HEK293 (cell line): ENCODE data around the gene CC2D1A.

Experiments
- GLIS2 ChIP-seq: fragments of 450-650 bp; formaldehyde crosslinking; IDR thresholded peaks from 2 replicates; pipeline ENCODE4 v1.5.1; 2016; ENCODE audit warnings: missing biosample characterization, missing genetic modification characterization
- HOXA7 ChIP-seq: sonication (generic); formaldehyde crosslinking; IDR thresholded peaks from 2 replicates; pipeline ENCODE4 v1.8.1; 2022; ENCODE audit warnings: missing genetic modification reagents, borderline replicate concordance
- KLF8 ChIP-seq: fragments of 450-650 bp; formaldehyde crosslinking; IDR thresholded peaks from 2 replicates; pipeline ENCODE4 v1.5.1; 2016; ENCODE audit warnings: missing biosample characterization, missing genetic modification characterization
- OVOL3 ChIP-seq: fragments of 450-650 bp; formaldehyde crosslinking; IDR thresholded peaks from 2 replicates; pipeline ENCODE4 v1.5.1; 2016; ENCODE audit warnings: missing biosample characterization, missing genetic modification characterization
- PRDM1 ChIP-seq: fragments of 450-650 bp; formaldehyde crosslinking; IDR thresholded peaks from 2 replicates; pipeline ENCODE4; 2016; ENCODE audit warnings: missing biosample characterization, missing genetic modification characterization
- SETDB1 ChIP-seq: IDR thresholded peaks from one replicate; pipeline ENCODE4 v1.6.1; 2017; ENCODE audit warnings: mild to moderate bottlenecking, low read length, moderate library complexity, mixed read lengths; ENCODE audit not compliant: insufficient read length
- ZBTB21 ChIP-seq: fragments of 450-650 bp; formaldehyde crosslinking; IDR thresholded peaks from 2 replicates; pipeline ENCODE4 v1.5.1; 2017; ENCODE audit warnings: missing biosample characterization, missing genetic modification characterization
- ZNF112 ChIP-seq: fragments of 450-650 bp; formaldehyde crosslinking; IDR thresholded peaks from 2 replicates; pipeline ENCODE4 v1.5.0; 2017; ENCODE audit warnings: missing biosample characterization, missing genetic modification characterization
- ZNF274 ChIP-seq, 2 experiments: fragments of 200-500 bp in 1 of 2; fragments of 450-650 bp in 1 of 2; sonication (Bioruptor generic) in 1 of 2; formaldehyde crosslinking in 1 of 2; IDR thresholded peaks; 2 replicates each; pipeline versions ENCODE4 v1.5.1 to v1.6.1; 2014 to 2016; ENCODE audit warnings: borderline replicate concordance in 1 of 2, inconsistent platforms in 1 of 2, low read length in 1 of 2, missing biosample characterization in 1 of 2, missing genetic modification characterization in 1 of 2
- ZNF311 ChIP-seq: fragments of 450-650 bp; formaldehyde crosslinking; IDR thresholded peaks from 2 replicates; pipeline ENCODE4 v1.5.1; 2017; ENCODE audit warnings: missing biosample characterization, missing genetic modification characterization, borderline replicate concordance
- ZNF335 ChIP-seq: fragments of 450-650 bp; formaldehyde crosslinking; conservative IDR thresholded peaks from 2 replicates; pipeline ENCODE4 v1.5.1; 2016; ENCODE audit warnings: missing biosample characterization, missing genetic modification characterization
- ZNF37A ChIP-seq: fragments of 450-650 bp; IDR thresholded peaks from 2 replicates; pipeline ENCODE4 v1.5.1; 2018; ENCODE audit warnings: missing biosample characterization, missing genetic modification characterization
- ZNF394 ChIP-seq: fragments of 450-650 bp; formaldehyde crosslinking; IDR thresholded peaks from 2 replicates; pipeline ENCODE4 v1.5.1; 2016; ENCODE audit warnings: missing biosample characterization, missing genetic modification characterization, mild to moderate bottlenecking, moderate library complexity, borderline replicate concordance
- ZNF416 ChIP-seq: fragments of 450-650 bp; formaldehyde crosslinking; IDR thresholded peaks from 2 replicates; pipeline ENCODE4 v1.5.1; 2016; ENCODE audit warnings: missing biosample characterization, missing genetic modification characterization
- ZNF48 ChIP-seq: fragments of 450-650 bp; formaldehyde crosslinking; IDR thresholded peaks from 2 replicates; pipeline ENCODE4 v1.5.1; 2016; ENCODE audit warnings: missing biosample characterization, missing genetic modification characterization
- ZNF510 ChIP-seq: fragments of 450-650 bp; formaldehyde crosslinking; IDR thresholded peaks from 2 replicates; pipeline ENCODE4 v1.5.1; 2018; ENCODE audit warnings: mild to moderate bottlenecking, missing genetic modification characterization, missing biosample characterization; ENCODE audit not compliant: insufficient replicate concordance
- ZNF521 ChIP-seq: fragments of 450-650 bp; formaldehyde crosslinking; IDR thresholded peaks from 2 replicates; pipeline ENCODE4 v1.5.1; 2017; ENCODE audit warnings: missing biosample characterization, mild to moderate bottlenecking, missing genetic modification characterization
- ZNF530 ChIP-seq: fragments of 450-650 bp; formaldehyde crosslinking; IDR thresholded peaks from 2 replicates; pipeline ENCODE4 v1.5.1; 2016; ENCODE audit warnings: low read depth, missing biosample characterization, missing genetic modification characterization
- ZNF701 ChIP-seq: fragments of 450-650 bp; formaldehyde crosslinking; IDR thresholded peaks from 2 replicates; pipeline ENCODE4 v1.5.1; 2016; ENCODE audit warnings: missing biosample characterization, missing genetic modification characterization
- TF ChIP-seq, protein P1 (sequence below): fragments of 450-650 bp; IDR thresholded peaks from 2 replicates; pipeline ENCODE4 v1.5.1; 2018; ENCODE audit warnings: missing biosample characterization, missing genetic modification characterization
- TF ChIP-seq, protein P2 (sequence below): fragments of 450-650 bp; formaldehyde crosslinking; IDR thresholded peaks from 2 replicates; pipeline ENCODE4 v1.5.1; 2016; ENCODE audit warnings: missing biosample characterization, missing genetic modification characterization
- TF ChIP-seq, protein P3 (sequence below): fragments of 450-650 bp; formaldehyde crosslinking; IDR thresholded peaks from 2 replicates; pipeline ENCODE4 v1.5.1; 2017; ENCODE audit warnings: missing biosample characterization, mild to moderate bottlenecking, missing genetic modification characterization, moderate library complexity
- TF ChIP-seq, protein P4 (sequence below): fragments of 450-650 bp; formaldehyde crosslinking; optimal IDR thresholded peaks from 2 replicates; pipeline ENCODE3; 2016; ENCODE audit warnings: missing biosample characterization, mild to moderate bottlenecking, missing genetic modification characterization
- TF ChIP-seq, protein P5 (sequence below): fragments of 450-650 bp; formaldehyde crosslinking; IDR thresholded peaks from 2 replicates; pipeline ENCODE4 v1.5.1; 2017; ENCODE audit warnings: missing biosample characterization, missing genetic modification characterization
- TF ChIP-seq, protein P6 (sequence below): fragments of 450-650 bp; formaldehyde crosslinking; IDR thresholded peaks from 2 replicates; pipeline ENCODE4 v1.5.1; 2016; ENCODE audit warnings: missing biosample characterization, missing genetic modification characterization
- TF ChIP-seq, protein P7 (sequence below): fragments of 450-650 bp; formaldehyde crosslinking; IDR thresholded peaks from 2 replicates; pipeline ENCODE4 v1.5.1; 2017; ENCODE audit warnings: missing biosample characterization, missing genetic modification characterization

The CC2D1A gene

DNA sequence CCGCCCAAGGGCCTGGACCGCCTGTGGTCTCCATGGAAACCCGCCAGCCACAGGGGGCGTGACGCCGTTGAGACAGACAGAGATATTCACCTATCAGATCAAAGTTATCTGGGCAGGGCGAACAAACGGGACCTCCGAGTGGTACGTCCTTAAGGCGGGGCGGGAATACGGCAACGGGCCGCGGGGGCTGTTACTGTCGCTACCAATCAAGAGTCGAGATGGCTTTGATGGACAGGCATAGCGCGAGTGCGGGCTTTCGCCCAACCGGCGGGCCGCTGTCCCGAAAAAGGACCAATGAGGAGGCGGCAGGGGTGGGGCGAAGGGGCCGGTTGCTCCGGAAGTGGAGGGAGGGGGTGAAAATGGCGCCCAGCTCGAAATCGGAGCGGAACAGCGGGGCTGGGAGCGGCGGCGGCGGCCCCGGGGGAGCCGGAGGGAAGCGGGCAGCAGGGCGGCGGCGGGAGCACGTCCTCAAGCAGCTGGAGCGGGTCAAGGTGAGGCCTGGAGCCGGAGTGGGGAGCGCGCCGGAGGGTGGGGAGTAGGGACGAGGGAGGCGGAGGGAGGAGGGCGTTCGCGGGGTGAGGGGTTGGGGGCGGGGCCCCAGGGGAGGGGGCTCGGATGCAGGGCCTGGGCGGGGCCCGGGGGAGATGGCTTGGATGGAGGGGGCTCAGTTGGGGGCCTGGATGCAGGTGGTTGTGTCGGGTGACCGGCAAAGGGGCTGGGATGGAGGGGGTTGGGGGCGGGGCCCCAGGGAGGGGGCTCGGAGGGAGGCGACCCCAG, 46.3 kb downstream of the CC2D1A start, which contains the start of gene DCAF15 (continued):
- TF ChIP-seq, protein P1, sequence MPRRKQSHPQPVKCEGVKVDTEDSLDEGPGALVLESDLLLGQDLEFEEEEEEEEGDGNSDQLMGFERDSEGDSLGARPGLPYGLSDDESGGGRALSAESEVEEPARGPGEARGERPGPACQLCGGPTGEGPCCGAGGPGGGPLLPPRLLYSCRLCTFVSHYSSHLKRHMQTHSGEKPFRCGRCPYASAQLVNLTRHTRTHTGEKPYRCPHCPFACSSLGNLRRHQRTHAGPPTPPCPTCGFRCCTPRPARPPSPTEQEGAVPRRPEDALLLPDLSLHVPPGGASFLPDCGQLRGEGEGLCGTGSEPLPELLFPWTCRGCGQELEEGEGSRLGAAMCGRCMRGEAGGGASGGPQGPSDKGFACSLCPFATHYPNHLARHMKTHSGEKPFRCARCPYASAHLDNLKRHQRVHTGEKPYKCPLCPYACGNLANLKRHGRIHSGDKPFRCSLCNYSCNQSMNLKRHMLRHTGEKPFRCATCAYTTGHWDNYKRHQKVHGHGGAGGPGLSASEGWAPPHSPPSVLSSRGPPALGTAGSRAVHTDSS, result no peak
- TF ChIP-seq ZNF112 (no peak), ZNF48 (tag by site-specific recombination) (no peak), SETDB1 (no peak), ZNF311 (tag by site-specific recombination) (no peak), GLIS2 (tag by site-specific recombination) (peak; percentile 91), ZNF274 (IDR thresholded peaks at IDR 0.05; ENCODE audit: low read length) (no peak), ZNF274 (tag by site-specific recombination; IDR thresholded peaks at IDR 0.05; ENCODE audit: borderline replicate concordance) (no peak), ZBTB21 (tag by site-specific recombination) (no peak), ZNF530 (no peak), ZNF335 (tag by site-specific recombination) (no peak), PRDM1 (tag by site-specific recombination) (no peak), ZNF416 (no peak), ZNF510 (tag by site-specific recombination) (no peak), ZNF394 (tag by site-specific recombination) (0 out of 2 replicates have a peak, but pooled peaks have one; percentile 17), ZNF701 (tag by site-specific recombination) (no peak), ZNF37A (tag by site-specific recombination) (no peak), HOXA7 (CRISPR knock-in tag) (no peak), KLF8 (peak; percentile 90; the same call in 1 of the 2 replicates), OVOL3 (tag by site-specific recombination) (no peak), ZNF521 (tag by site-specific recombination) (no peak)
- TF ChIP-seq, protein P2, sequence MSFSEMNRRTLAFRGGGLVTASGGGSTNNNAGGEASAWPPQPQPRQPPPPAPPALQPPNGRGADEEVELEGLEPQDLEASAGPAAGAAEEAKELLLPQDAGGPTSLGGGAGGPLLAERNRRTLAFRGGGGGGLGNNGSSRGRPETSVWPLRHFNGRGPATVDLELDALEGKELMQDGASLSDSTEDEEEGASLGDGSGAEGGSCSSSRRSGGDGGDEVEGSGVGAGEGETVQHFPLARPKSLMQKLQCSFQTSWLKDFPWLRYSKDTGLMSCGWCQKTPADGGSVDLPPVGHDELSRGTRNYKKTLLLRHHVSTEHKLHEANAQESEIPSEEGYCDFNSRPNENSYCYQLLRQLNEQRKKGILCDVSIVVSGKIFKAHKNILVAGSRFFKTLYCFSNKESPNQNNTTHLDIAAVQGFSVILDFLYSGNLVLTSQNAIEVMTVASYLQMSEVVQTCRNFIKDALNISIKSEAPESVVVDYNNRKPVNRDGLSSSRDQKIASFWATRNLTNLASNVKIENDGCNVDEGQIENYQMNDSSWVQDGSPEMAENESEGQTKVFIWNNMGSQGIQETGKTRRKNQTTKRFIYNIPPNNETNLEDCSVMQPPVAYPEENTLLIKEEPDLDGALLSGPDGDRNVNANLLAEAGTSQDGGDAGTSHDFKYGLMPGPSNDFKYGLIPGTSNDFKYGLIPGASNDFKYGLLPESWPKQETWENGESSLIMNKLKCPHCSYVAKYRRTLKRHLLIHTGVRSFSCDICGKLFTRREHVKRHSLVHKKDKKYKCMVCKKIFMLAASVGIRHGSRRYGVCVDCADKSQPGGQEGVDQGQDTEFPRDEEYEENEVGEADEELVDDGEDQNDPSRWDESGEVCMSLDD, result no peak; the same call in 1 of the 2 replicates
- TF ChIP-seq, protein P3, sequence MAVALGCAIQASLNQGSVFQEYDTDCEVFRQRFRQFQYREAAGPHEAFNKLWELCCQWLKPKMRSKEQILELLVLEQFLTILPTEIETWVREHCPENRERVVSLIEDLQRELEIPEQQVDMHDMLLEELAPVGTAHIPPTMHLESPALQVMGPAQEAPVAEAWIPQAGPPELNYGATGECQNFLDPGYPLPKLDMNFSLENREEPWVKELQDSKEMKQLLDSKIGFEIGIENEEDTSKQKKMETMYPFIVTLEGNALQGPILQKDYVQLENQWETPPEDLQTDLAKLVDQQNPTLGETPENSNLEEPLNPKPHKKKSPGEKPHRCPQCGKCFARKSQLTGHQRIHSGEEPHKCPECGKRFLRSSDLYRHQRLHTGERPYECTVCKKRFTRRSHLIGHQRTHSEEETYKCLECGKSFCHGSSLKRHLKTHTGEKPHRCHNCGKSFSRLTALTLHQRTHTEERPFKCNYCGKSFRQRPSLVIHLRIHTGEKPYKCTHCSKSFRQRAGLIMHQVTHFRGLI (tag by site-specific recombination), result peak; percentile 91
- TF ChIP-seq, protein P4, sequence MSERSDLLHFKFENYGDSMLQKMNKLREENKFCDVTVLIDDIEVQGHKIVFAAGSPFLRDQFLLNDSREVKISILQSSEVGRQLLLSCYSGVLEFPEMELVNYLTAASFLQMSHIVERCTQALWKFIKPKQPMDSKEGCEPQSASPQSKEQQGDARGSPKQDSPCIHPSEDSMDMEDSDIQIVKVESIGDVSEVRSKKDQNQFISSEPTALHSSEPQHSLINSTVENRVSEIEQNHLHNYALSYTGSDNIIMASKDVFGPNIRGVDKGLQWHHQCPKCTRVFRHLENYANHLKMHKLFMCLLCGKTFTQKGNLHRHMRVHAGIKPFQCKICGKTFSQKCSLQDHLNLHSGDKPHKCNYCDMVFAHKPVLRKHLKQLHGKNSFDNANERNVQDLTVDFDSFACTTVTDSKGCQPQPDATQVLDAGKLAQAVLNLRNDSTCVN (tag by site-specific recombination), result peak; percentile 49
- TF ChIP-seq, protein P5, sequence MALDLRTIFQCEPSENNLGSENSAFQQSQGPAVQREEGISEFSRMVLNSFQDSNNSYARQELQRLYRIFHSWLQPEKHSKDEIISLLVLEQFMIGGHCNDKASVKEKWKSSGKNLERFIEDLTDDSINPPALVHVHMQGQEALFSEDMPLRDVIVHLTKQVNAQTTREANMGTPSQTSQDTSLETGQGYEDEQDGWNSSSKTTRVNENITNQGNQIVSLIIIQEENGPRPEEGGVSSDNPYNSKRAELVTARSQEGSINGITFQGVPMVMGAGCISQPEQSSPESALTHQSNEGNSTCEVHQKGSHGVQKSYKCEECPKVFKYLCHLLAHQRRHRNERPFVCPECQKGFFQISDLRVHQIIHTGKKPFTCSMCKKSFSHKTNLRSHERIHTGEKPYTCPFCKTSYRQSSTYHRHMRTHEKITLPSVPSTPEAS (tag by site-specific recombination), result no peak
- TF ChIP-seq, protein P6, sequence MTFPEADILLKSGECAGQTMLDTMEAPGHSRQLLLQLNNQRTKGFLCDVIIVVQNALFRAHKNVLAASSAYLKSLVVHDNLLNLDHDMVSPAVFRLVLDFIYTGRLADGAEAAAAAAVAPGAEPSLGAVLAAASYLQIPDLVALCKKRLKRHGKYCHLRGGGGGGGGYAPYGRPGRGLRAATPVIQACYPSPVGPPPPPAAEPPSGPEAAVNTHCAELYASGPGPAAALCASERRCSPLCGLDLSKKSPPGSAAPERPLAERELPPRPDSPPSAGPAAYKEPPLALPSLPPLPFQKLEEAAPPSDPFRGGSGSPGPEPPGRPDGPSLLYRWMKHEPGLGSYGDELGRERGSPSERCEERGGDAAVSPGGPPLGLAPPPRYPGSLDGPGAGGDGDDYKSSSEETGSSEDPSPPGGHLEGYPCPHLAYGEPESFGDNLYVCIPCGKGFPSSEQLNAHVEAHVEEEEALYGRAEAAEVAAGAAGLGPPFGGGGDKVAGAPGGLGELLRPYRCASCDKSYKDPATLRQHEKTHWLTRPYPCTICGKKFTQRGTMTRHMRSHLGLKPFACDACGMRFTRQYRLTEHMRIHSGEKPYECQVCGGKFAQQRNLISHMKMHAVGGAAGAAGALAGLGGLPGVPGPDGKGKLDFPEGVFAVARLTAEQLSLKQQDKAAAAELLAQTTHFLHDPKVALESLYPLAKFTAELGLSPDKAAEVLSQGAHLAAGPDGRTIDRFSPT, result no peak
- TF ChIP-seq, protein P7, sequence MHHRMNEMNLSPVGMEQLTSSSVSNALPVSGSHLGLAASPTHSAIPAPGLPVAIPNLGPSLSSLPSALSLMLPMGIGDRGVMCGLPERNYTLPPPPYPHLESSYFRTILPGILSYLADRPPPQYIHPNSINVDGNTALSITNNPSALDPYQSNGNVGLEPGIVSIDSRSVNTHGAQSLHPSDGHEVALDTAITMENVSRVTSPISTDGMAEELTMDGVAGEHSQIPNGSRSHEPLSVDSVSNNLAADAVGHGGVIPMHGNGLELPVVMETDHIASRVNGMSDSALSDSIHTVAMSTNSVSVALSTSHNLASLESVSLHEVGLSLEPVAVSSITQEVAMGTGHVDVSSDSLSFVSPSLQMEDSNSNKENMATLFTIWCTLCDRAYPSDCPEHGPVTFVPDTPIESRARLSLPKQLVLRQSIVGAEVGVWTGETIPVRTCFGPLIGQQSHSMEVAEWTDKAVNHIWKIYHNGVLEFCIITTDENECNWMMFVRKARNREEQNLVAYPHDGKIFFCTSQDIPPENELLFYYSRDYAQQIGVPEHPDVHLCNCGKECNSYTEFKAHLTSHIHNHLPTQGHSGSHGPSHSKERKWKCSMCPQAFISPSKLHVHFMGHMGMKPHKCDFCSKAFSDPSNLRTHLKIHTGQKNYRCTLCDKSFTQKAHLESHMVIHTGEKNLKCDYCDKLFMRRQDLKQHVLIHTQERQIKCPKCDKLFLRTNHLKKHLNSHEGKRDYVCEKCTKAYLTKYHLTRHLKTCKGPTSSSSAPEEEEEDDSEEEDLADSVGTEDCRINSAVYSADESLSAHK (tag by site-specific recombination), result no peak
